K562 (cell line): ENCODE results near the gene RFNG. TPM values are rescaled to one million over a fixed set of nuclear protein-coding genes. Genes with fewer than 3 reads are reported as not detected.

Source experiments
- BDP1 ChIP-seq: IDR thresholded peaks from 3 replicates; pipeline ENCODE4 v1.6.1; 2011; ENCODE audit not compliant: insufficient read length, insufficient read depth
- DACH1 ChIP-seq: fragments of 450-650 bp; IDR thresholded peaks from 2 replicates; pipeline ENCODE4 v1.6.1; 2018; ENCODE audit not compliant: partially characterized antibody
- FOXA3 ChIP-seq, 2 experiments: fragments of 450-650 bp in 1 of 2; sonication (generic) in 1 of 2; formaldehyde crosslinking; IDR thresholded peaks in 1 of 2; conservative IDR thresholded peaks in 1 of 2; 2 replicates each; pipeline versions ENCODE4 v1.4.0 to v1.8.0; 2020 to 2022; ENCODE audit warnings: mild to moderate bottlenecking in 2 of 2, missing genetic modification reagents in 1 of 2
- GTF2F1 ChIP-seq: IDR thresholded peaks from 2 replicates; pipeline ENCODE4 v1.6.1; 2011; ENCODE audit warnings: low read depth, low read length, improper control_type of control experiment
- ILF3 ChIP-seq: fragments of 450-650 bp; IDR thresholded peaks from 2 replicates; pipeline ENCODE4 v1.6.1; 2018; ENCODE audit warnings: antibody characterized with exemption, mild to moderate bottlenecking, moderate library complexity, borderline replicate concordance
- KAT7 ChIP-seq: sonication (generic); formaldehyde crosslinking; IDR thresholded peaks from 2 replicates; pipeline ENCODE4 v1.8.0; 2022; ENCODE audit warnings: missing genetic modification reagents, mild to moderate bottlenecking, borderline replicate concordance
- LCOR ChIP-seq: sonication (generic); formaldehyde crosslinking; IDR thresholded peaks from 2 replicates; pipeline ENCODE4 v1.8.0; 2022; ENCODE audit warnings: mild to moderate bottlenecking, missing genetic modification reagents
- NFXL1 ChIP-seq: fragments of 450-650 bp; formaldehyde crosslinking; IDR thresholded peaks from 2 replicates; pipeline ENCODE4 v1.4.0; 2021; ENCODE audit warnings: mild to moderate bottlenecking
- PML ChIP-seq: IDR thresholded peaks from 2 replicates; pipeline ENCODE4 v1.6.1; 2012; ENCODE audit warnings: low read length, inconsistent platforms
- RAD51 ChIP-seq: fragments of 450-650 bp; IDR thresholded peaks from 2 replicates; pipeline ENCODE4 v1.7.1; 2016; ENCODE audit warnings: low read depth, mild to moderate bottlenecking, borderline replicate concordance
- SAFB2 ChIP-seq: fragments of 200-400 bp; formaldehyde crosslinking; IDR thresholded peaks from 2 replicates; pipeline ENCODE4 v1.6.1; 2018; ENCODE audit warnings: borderline replicate concordance, low read length, low read depth, moderate library complexity; ENCODE audit not compliant: severe bottlenecking
- SP1 ChIP-seq: sonication (generic); formaldehyde crosslinking; IDR thresholded peaks from 2 replicates; pipeline ENCODE4 v1.8.1; 2022; ENCODE audit warnings: mild to moderate bottlenecking, missing genetic modification reagents
- polyA plus RNA-seq, 8 experiments: library from polyadenylated mRNA; depleted of rRNA in 4 of 8; stranded (reverse) in 5 of 8; unstranded in 3 of 8; fragments of >200 nt; fragmentation: Nextera tagmentation in 2 of 8; fragmentation: Illumina TruSeq in 1 of 8; extraction: Ambion mirVana in 2 of 8; extraction: Trizol in 1 of 8; gene quantifications; 2 replicates each; pipeline versions ENCODE4 v1.2.1 to v1.2.3, GENCODE V29; 2011 to 2014; ENCODE audit warnings: inconsistent platforms in 1 of 8, missing spikeins in 1 of 8
- total RNA-seq, 7 experiments: library from RNA; depleted of rRNA in 6 of 7; stranded (reverse); fragments of >200 nt in 6 of 7; fragmentation: Illumina TruSeq in 2 of 7; extraction: Trizol in 2 of 7; gene quantifications; 2 replicates each; pipeline versions ENCODE4 v1.2.1 to v1.2.3, GENCODE V29; 2011 to 2021; ENCODE audit warnings: low replicate concordance in 1 of 7
- TF ChIP-seq, protein P1 (sequence below): fragments of 250-450 bp; sonication (Bioruptor Pico); IDR thresholded peaks from 2 replicates; pipeline ENCODE4 v1.8.0; 2021; ENCODE audit warnings: moderate library complexity, mild to moderate bottlenecking, inconsistent platforms
- TF ChIP-seq, protein P2 (sequence below): IDR thresholded peaks from 2 replicates; pipeline ENCODE4 v1.6.1; 2011; ENCODE audit warnings: borderline replicate concordance, low read depth, mild to moderate bottlenecking, moderate library complexity, low read length; ENCODE audit not compliant: insufficient read depth, poor library complexity, severe bottlenecking

RFNG gene
- total and polyA plus RNA-seq, 9 of the 15 experiments (the other 6 are each of a cell fraction or from before 2014, with no cell fraction given): 0.32 to 32.8 (median 9.5) TPM

DNA sequence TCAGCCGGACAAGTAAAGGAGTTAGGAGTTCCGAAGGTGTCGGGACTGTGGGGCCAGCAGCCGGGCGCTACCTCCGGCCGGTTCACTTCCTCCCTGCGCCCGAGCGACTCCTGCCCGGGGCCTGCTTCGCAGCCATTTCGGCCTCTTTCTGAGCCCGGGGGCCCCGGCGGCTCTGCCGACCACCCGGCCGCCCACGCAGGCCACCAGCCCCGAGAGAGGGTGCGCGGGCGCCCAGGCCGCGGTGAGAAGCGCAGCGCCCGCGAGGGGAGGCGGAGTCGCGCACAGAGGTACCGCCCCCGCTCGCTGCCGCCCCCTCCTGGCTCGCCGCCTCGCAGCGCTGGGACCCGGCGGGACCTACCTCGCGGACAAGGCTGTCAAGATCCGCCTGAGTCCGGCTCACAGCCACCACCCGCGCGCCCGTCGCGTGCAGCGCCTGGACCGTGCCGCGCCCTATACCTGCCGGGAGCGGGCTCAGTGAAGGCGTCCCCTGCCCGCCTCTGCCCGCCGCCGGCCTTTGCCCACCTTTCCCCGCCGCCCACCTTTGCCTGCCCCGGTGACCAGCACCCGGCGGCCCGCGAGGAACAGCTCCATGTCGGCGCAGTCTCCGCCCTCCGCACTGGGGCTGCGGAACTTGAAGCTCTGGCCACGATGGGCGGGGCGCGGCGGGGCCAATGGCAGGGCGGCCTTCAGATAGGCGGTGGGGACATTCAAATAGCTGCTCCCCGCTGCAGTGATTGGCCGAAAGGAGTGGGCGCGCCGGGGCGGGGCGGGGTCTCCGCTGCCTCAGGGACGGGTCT lies 14.3 kb downstream of the RFNG start, which contains the start of gene DCXR (continued):
- TF ChIP-seq, protein P1, sequence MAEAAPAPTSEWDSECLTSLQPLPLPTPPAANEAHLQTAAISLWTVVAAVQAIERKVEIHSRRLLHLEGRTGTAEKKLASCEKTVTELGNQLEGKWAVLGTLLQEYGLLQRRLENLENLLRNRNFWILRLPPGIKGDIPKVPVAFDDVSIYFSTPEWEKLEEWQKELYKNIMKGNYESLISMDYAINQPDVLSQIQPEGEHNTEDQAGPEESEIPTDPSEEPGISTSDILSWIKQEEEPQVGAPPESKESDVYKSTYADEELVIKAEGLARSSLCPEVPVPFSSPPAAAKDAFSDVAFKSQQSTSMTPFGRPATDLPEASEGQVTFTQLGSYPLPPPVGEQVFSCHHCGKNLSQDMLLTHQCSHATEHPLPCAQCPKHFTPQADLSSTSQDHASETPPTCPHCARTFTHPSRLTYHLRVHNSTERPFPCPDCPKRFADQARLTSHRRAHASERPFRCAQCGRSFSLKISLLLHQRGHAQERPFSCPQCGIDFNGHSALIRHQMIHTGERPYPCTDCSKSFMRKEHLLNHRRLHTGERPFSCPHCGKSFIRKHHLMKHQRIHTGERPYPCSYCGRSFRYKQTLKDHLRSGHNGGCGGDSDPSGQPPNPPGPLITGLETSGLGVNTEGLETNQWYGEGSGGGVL: no peak
- TF ChIP-seq BDP1: no peak
- no peak; the same call in 1 of the 2 replicates for TF ChIP-seq ILF3
- TF ChIP-seq, protein P2, sequence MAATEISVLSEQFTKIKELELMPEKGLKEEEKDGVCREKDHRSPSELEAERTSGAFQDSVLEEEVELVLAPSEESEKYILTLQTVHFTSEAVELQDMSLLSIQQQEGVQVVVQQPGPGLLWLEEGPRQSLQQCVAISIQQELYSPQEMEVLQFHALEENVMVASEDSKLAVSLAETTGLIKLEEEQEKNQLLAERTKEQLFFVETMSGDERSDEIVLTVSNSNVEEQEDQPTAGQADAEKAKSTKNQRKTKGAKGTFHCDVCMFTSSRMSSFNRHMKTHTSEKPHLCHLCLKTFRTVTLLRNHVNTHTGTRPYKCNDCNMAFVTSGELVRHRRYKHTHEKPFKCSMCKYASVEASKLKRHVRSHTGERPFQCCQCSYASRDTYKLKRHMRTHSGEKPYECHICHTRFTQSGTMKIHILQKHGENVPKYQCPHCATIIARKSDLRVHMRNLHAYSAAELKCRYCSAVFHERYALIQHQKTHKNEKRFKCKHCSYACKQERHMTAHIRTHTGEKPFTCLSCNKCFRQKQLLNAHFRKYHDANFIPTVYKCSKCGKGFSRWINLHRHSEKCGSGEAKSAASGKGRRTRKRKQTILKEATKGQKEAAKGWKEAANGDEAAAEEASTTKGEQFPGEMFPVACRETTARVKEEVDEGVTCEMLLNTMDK: peak; percentile 72
- peak; percentile 81 for TF ChIP-seq PML
- TF ChIP-seq NFXL1 (CRISPR knock-in tag): no peak
- peak in 1 of 2 experiments; percentile 29; a peak in 1 of 4 replicates for TF ChIP-seq FOXA3 (CRISPR knock-in tag; conservative IDR thresholded peaks at IDR 0.05 in 1 of 2, IDR thresholded peaks at IDR 0.05 in 1 of 2)
- TF ChIP-seq RAD51: no peak
- no peak for TF ChIP-seq DACH1
- TF ChIP-seq GTF2F1: 0 out of 2 replicates have a peak, but pooled peaks have one; percentile 78
- no peak for TF ChIP-seq KAT7 (CRISPR knock-in tag)
- peak; percentile 97 for TF ChIP-seq SP1 (CRISPR knock-in tag)
- no peak for TF ChIP-seq SAFB2
- peak; percentile 81; the same call in 1 of the 2 replicates for TF ChIP-seq LCOR (CRISPR knock-in tag)
